Measurements from ENCODE around the gene SLIT3.

The SLIT3 gene

GRCh38 chr5:169336242-169336641 lies 35.3 kb upstream of the SLIT3 start:
- TF ChIP-seq, protein P1, sequence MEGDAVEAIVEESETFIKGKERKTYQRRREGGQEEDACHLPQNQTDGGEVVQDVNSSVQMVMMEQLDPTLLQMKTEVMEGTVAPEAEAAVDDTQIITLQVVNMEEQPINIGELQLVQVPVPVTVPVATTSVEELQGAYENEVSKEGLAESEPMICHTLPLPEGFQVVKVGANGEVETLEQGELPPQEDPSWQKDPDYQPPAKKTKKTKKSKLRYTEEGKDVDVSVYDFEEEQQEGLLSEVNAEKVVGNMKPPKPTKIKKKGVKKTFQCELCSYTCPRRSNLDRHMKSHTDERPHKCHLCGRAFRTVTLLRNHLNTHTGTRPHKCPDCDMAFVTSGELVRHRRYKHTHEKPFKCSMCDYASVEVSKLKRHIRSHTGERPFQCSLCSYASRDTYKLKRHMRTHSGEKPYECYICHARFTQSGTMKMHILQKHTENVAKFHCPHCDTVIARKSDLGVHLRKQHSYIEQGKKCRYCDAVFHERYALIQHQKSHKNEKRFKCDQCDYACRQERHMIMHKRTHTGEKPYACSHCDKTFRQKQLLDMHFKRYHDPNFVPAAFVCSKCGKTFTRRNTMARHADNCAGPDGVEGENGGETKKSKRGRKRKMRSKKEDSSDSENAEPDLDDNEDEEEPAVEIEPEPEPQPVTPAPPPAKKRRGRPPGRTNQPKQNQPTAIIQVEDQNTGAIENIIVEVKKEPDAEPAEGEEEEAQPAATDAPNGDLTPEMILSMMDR (IDR thresholded peaks at IDR 0.05; ENCODE audit: insufficient read depth, missing control alignments): no peak
- DNase-seq (ENCODE audit: insufficient read length, low spot score): no peak
- no peak for FAIRE-seq

- FAIRE-seq: no peak
- TF ChIP-seq, protein P1 (IDR thresholded peaks at IDR 0.05; ENCODE audit: insufficient read depth, missing control alignments): no peak
- DNase-seq (ENCODE audit: insufficient read length, low spot score): no peak
These were observed 34.9 kb upstream of the SLIT3 start for GRCh38 chr5:169335806-169336205.

DNA sequence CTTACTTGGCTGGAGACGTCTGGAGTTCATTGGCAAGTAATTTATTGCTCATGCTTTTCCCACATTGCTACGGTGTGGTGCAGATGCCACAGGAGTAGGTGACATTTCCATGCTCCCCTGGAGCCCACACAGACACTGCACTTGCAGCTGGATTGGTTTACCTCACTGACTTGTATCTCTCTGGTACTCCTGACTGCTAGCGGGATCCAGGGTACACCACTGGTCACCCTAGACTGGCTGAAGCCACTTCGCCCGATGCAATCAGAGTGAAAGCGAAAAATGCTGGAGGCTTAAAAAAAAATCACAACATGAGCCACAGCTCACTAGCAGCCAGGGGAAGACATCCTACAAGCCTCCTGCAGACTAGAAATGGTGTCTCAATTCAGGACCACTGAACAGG lies 32.6 kb upstream of the SLIT3 start:
- no peak for DNase-seq (ENCODE audit: insufficient read length, low spot score)
- no peak for FAIRE-seq
- TF ChIP-seq, protein P1 (IDR thresholded peaks at IDR 0.05; ENCODE audit: insufficient read depth, missing control alignments): no peak

DNA sequence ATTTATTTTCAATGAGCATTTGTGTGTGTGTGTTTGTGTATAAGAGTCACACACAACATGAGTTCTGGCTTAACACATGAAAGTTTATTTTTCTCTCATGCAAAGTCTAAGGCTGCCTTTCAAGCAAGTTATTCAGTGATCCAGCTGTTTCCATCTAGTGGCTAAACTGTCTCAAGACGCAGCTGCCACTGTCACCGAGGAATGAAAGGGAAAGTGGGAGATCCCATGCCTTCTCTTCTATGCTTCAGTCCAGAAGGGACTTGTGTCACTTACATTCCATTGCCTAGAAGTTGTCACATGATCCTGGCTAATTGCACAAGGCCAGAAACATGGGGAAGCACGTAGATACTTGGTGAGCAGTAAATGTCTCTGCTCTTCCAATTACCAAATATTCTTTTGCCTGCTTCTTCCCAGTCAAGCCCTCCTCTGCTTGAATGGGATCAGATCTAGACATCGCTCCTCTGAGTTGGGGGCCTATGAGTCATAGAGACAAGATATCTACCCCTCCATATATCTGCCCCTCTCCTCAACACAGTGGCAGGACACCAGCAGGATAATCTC lies 30.4 kb upstream of the SLIT3 start:
- no peak for FAIRE-seq
- no peak for DNase-seq (ENCODE audit: insufficient read length, low spot score)
- TF ChIP-seq, protein P1 (IDR thresholded peaks at IDR 0.05; ENCODE audit: insufficient read depth, missing control alignments): no peak

- DNase-seq (ENCODE audit: insufficient read length, low spot score) (no peak), FAIRE-seq (no peak)
- TF ChIP-seq, protein P1 (IDR thresholded peaks at IDR 0.05; ENCODE audit: insufficient read depth, missing control alignments): no peak
These were observed 27.5 kb upstream of the SLIT3 start for GRCh38 chr5:169328401-169328800.

DNA sequence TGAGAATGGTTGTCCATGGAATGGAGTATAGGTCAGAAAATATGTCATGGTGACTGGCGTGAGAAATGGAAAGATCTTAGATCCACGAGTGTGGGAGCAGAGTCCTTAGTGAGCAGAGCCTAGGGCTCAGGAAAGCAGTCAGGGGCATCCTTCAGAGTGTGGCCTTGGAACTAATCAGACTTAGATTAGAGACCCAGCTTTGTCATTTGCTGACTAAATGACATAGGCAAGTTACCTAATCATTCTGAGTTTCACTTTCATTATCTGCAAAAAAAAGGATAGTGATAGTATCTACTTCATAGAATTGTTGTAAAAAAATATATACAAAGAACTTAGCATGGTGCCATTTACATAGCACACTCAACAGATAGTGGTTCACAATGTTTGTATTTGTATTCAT lies 24.3 kb upstream of the SLIT3 start:
- DNase-seq (ENCODE audit: insufficient read length, low spot score) (no peak), FAIRE-seq (no peak)
- TF ChIP-seq, protein P1 (IDR thresholded peaks at IDR 0.05; ENCODE audit: insufficient read depth, missing control alignments): no peak

- TF ChIP-seq, protein P1 (IDR thresholded peaks at IDR 0.05; ENCODE audit: insufficient read depth, missing control alignments): no peak
- FAIRE-seq (no peak), DNase-seq (ENCODE audit: insufficient read length, low spot score) (no peak)
These were observed 17.6 kb upstream of the SLIT3 start for GRCh38 chr5:169318556-169318955.

Data from D721Med (cell line).